DLD1 (cell line): ENCODE data around the gene RAD51B.

ENCODE experiments used
- in situ Hi-C: cut with HindIII; loops from 2 replicates; pipeline ENCODE4 v1.10.0; 2017; ENCODE audit warnings: low sequenced_read_pairs

RAD51B gene

GRCh38 chr14:68139431-68140075 is 320.0 kb downstream of the RAD51B start:
- in situ Hi-C loops, result no loop called here

DNA sequence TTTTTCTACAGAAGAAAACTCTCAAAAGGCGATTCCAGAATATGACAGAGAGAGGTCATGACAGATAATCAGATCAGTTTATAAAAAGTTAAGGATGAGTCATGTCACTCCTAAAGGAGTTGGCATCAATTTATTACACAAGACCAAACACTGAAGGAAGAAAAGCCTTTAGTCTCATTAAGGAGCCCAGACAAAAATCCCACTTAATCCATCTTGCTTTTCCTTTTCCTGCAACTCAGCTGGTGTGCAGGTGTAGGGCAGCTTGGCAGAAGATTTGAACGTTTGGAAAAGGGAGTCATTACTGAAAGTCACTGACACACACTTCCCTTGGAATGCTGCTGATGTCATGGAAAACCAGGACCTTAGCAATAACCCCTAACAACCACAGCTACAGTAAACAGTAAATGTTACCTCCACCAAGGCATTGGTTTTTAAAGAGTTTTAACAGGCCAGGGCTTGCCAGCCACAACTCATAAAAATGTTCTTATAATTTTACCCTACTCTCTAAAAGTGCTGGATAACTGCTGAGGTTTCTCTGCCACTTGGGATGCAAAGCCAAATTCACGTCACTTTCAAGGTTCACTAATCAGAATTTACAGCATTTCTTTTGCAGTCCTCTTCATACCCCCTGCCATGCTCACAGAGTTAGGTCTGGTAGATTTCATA is 320.6 kb downstream of the RAD51B start:
- in situ Hi-C loops, result no loop called here

DNA sequence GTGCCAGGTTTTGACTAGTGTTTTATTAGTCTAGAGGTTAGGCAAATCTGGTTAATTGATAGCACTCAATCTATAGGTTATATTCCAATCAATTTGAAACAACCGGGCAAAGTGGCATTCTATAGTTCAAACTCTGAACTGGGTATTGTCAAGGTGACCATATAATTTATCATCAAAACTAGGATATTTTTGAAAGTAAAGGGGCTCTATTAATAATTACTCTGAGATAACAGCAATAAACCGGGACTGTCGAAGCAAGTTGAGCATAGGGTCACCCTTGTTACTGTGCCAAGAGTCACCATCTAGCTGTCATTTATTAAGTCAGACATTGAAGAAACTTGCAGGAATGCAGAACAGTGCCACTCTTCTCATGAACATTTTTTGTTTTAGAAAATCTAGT is 321.2 kb downstream of the RAD51B start:
- in situ Hi-C loops, result no loop called here

- in situ Hi-C loops, result no loop called here
Observed at GRCh38 chr14:68141281-68142088, 321.9 kb downstream of the RAD51B start.

- in situ Hi-C loops, result no loop called here
Observed at GRCh38 chr14:68143341-68143841, 323.8 kb downstream of the RAD51B start.

- in situ Hi-C loops, result no loop called here
Observed at GRCh38 chr14:68144051-68144681, 324.6 kb downstream of the RAD51B start.

GRCh38 chr14:68145036-68145435 is 325.5 kb downstream of the RAD51B start:
- in situ Hi-C loops, result no loop called here

DNA sequence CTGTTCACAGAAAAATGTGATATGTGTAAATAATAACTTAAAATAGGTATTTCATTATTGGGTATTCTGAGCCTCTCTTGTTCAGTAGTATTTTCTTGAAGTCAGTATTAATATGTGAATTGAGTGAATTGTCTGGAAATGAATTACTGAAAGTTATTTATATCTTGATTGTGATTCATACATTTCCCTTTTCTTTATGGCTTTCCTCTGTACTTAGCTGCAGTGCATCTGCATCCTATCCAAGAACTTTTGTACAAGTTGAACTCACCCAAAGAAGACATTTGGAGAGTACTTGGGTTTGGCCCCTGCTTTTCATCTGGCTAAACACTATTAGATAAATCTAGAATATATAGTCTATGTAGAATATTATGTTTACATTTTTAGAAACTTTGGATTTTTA is 326.0 kb downstream of the RAD51B start:
- in situ Hi-C loops, result no loop called here

DNA sequence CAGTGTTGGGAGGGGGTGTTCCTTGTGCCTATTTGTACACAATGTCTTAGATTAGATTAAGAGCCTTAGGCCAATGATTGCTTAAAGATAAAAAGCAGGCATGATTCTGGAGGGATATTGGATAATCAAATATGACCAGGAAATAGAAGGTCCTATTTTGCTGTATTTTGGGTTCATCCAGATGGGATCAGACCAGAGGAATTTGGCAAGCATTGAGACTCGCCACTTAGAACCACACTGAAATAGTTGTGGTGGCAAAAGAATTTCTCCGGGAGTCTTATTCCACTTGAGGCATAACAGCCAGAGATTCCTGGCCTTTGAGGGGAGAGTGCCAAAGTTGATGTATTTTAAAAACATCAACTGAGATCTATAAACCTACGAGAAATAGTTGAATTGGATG is 327.2 kb downstream of the RAD51B start:
- in situ Hi-C loops, result no loop called here

DNA sequence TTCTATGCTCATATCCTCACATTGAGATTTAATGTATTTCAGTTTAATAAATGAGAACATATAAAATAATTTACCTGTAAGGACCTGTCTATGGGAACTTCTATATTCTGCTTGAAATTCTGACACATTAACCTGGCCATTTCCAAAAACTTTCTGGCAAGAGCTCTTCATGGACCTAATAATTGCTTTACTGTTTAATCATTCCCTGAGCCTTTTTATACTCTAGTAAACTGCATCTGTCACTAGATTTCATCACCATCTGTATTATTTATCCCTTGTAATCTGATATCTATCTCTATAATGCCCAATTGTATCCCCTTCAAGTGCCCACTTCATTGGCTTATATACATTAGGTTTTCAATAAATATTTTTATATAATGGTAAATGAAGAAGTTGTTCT is 327.7 kb downstream of the RAD51B start:
- in situ Hi-C loops, result no loop called here

DNA sequence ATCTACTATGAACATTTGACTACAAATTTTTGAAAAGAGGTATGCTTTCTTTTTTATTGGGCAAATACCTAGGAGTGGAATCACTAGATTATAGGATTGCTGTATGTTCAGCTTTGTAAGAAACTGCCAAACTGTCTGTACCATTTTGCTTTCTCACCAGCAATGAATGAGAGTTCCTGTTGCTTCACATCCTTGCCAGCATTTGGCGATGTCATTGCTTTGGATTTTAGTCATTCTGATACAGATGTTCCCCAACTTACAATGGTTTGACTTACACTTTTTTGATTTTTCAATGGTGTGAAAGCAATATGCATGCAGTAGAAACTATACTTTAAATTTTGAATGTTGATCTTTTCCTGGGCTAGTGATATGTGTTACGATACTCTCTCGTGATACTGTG is 328.7 kb downstream of the RAD51B start:
- in situ Hi-C loops, result no loop called here

DNA sequence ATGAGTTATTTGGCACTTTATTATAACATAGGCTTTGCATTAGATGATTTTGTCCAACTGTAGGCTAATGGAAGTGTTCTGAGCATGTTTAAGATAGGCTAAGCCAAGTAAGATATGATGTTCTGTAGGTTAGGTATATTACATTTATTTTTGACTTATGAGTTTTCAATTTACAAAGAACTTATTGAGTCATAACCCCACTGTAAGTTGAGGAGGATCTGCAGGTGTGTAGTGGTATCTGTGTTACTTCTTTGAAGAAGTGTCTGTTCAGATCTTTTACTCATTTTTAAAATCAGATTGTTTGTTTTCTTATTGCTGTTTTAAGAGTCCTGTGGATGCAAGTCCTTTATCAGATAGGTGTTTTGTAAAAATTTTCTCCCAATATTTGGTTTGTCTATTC is 329.2 kb downstream of the RAD51B start:
- in situ Hi-C loops, result no loop called here

DNA sequence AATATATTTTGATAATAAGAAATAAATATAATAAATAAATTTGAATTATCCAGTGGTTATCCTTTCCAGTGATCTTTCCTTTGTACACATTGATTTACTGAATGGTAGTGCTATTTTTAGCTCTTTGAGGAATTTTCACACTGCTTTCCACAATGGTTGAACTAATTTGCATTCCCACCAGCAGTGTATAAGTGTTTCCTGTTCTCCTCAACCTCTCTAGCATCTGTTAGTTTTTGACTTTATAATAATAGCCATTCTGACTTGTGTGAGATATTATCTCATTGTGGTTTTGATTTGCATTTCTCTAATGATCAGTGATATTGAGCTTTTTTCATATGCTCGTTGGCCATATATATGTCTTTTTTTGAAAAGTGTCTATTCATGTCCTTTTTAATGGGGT is 333.7 kb downstream of the RAD51B start:
- in situ Hi-C loops, result no loop called here

GRCh38 chr14:68154275-68154674 is 334.7 kb downstream of the RAD51B start:
- in situ Hi-C loops, result no loop called here

DNA sequence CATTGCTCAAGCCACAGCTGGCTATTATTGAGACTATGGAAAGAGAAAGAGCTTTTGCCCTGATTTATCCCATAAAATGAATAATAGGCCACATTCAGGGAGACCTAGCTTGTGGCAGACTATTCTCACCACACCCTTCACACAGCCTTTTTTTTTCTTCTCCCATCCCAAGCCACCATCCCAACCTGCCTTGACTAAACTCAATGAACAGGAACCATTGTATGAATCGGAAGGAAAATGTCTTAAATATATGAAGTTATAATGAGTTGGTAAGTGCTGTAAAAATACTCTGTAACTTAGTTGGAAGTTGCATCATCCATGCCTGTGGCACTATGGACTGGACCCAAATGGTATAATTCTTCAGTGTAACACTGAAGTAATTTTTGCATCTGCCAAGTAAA is 338.4 kb downstream of the RAD51B start:
- in situ Hi-C loops, result no loop called here

- in situ Hi-C loops, result no loop called here
Observed at GRCh38 chr14:68158640-68159039, 339.1 kb downstream of the RAD51B start.

GRCh38 chr14:68159701-68160633 is 340.4 kb downstream of the RAD51B start:
- in situ Hi-C loops, result no loop called here

DNA sequence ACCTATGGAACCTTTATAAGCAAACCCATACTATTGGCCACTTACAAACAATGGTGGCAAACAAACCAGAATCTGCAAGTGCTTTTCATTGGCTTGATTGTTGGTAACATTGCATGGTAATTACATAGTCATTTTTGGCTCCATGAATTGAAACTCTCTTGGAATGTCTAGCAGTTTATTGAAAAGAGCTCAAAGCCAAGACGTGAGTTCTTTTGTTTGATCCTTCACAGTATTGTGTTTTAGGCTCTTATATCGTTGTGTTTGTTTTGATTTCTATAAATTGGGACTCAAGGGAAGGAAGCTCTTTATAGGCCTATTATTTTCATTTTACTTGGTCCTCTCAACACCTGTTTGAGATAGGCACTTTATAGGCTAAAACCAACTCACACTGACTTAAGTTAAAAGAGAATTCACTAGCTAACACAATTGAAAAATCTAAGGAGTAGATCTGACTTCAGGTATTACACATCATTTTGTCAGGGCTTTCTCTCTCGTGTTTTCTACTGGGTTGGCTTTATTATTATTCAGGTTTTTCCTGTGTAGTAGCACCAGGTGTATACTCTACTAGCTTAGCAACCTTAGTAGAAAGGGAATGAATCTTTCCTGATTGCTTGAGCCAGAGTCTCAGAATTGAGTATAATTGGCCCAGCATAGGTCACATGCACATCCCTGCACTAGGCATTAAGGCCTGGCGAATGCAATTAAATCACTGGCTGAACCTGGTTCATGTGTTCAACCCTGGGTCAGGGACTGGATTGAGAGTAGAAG is 341.4 kb downstream of the RAD51B start:
- in situ Hi-C loops, result no loop called here

- in situ Hi-C loops, result no loop called here
Observed at GRCh38 chr14:68162887-68163286, 343.3 kb downstream of the RAD51B start.

- in situ Hi-C loops, result no loop called here
Observed at GRCh38 chr14:68164711-68165113, 345.1 kb downstream of the RAD51B start.
